GM19043 (cell line): Measurements from ENCODE around the gene GAGE10.
"Not testable (repeated sequence)": the region's sequence is repeated elsewhere in the genome, so short reads cannot be mapped to it uniquely, and the experiment has no call there.

ENCODE experiments used
- ATAC-seq: cut with Tn5 transposase; IDR thresholded peaks from one replicate; pipeline ENCODE4 v1.9.1; 2021; ENCODE audit warnings: low read depth; ENCODE audit not compliant: unreplicated experiment

Gene GAGE10

GRCh38 chrX:49321737-49322136 lies 18.3 kb downstream of the GAGE10 start, which contains the start of gene GAGE12J:
Gene GAGE12J, plus strand, starts transcription at chrX:49322037. Its CDS starts 1,157 bp downstream, at chrX:49323194.
- ATAC-seq = not testable (repeated sequence)

- not testable (repeated sequence) for ATAC-seq
These were observed 18.8 kb downstream of the GAGE10 start for GRCh38 chrX:49322266-49322665.

GRCh38 chrX:49323735-49324134 lies 20.3 kb downstream of the GAGE10 start:
- ATAC-seq = not testable (repeated sequence)

- not testable (repeated sequence) for ATAC-seq
These were observed 27.0 kb downstream of the GAGE10 start for GRCh38 chrX:49330421-49330820.

- not testable (repeated sequence) for ATAC-seq
These were observed 27.8 kb downstream of the GAGE10 start, which contains the start of gene GAGE13 for GRCh38 chrX:49331282-49331681. Gene GAGE13, plus strand, starts transcription at chrX:49331582. Its CDS starts 1,156 bp downstream, at chrX:49332738.

GRCh38 chrX:49331841-49332240 lies 28.4 kb downstream of the GAGE10 start:
- ATAC-seq = not testable (repeated sequence)

- ATAC-seq = not testable (repeated sequence)
These were observed 38.0 kb downstream of the GAGE10 start for GRCh38 chrX:49341449-49341848.

- ATAC-seq = not testable (repeated sequence)
These were observed 41.2 kb downstream of the GAGE10 start for GRCh38 chrX:49344496-49345175.

GRCh38 chrX:49345402-49345801 lies 42.0 kb downstream of the GAGE10 start:
- ATAC-seq = not testable (repeated sequence)

- ATAC-seq = not testable (repeated sequence)
These were observed 42.7 kb downstream of the GAGE10 start for GRCh38 chrX:49346150-49346549.
